ENCODE data around the gene TAS2R20.
A peak's percentile ranks its signal among the peaks of the same experiment; 100 is the strongest.

Gene TAS2R20

DNA sequence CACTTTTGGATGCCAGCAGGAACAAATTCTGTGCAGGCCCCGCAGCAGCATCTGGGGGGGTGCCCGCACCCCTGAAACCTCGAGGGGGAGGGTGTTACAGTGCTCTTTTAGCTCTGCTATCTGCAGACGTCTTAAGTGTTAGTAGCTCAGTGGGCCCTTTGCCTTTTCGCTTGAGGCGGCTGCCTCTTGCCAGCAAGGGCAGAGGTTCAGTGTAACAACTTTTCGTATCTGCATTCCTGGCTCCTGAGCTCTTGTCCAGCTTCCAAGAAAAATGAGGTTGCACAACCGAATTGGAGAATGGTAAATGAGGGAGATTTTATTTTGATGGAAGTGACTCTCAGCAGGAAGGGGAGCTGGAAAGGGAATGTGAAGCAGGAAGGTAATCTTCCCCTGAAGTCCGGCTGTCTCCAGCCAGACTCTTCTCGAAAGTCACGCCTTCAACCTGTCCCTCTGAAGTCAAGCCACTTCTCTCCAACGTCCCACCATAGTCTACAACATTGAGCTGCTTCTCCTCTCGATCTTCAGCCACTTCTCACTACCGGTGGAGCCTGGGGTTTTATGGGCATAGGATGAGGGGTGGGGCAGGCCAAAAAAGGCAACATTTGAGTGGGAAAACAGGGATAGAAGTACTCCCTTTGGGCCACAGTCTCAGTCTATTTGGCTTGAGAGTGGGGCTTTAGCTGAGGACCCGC lies 29.2 kb downstream of the TAS2R20 start:
- no peak overlapping the region for H3K27ac ChIP-seq
- no peaks in the 10 kb centered on the region for H3K36me3 ChIP-seq (replicated peaks)
- no peaks in the 10 kb centered on the region for H3K27me3 ChIP-seq (replicated peaks)
- no peak overlapping the region for H3K4me3 ChIP-seq (ENCODE audit: low read depth, low read length)
- in situ Hi-C loops (cut with HindIII; ENCODE audit: low pct_ligation_motif_present, low sequenced_read_pairs), result no loop called here
- DNase-seq, result peak; percentile 59
- TF ChIP-seq CTCF (IDR thresholded peaks at IDR 0.05; ENCODE audit: low read depth, low read length, missing control alignments), result no peak

GRCh38 chr12:10967409-10967808 lies 30.7 kb downstream of the TAS2R20 start:
- TF ChIP-seq CTCF (IDR thresholded peaks at IDR 0.05; ENCODE audit: low read depth, low read length, missing control alignments), result no peak
- Histone ChIP-seq H3K27me3 (replicated peaks) (no peaks in the 10 kb centered on the region), H3K4me3 (ENCODE audit: low read depth, low read length) (no peak overlapping the region), H3K36me3 (replicated peaks) (no peaks in the 10 kb centered on the region), H3K27ac (peak overlapping the region; percentile 37)
- no peak for DNase-seq
- in situ Hi-C loops (cut with HindIII; ENCODE audit: low pct_ligation_motif_present, low sequenced_read_pairs), result no loop called here

DNA sequence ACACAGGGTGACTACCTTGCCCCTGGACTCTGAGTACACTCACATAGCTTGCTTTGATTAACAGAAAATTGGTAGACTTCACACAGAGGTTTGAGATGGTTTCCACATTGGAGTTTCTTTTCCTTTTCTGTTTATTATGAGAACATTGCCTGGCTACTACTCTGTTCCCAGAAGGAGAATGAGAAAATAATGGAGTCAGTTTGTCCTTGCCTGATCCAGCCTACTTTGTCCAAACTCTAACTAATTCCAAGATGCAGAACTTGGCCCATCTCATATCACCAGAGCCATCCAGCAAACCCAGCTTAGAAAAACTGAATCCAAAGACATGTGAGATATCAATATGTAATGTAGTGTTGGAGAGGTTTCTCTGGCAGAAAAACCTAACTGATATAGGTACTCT lies 31.8 kb downstream of the TAS2R20 start:
- Histone ChIP-seq H3K27me3 (replicated peaks) (no peaks in the 10 kb centered on the region), H3K36me3 (replicated peaks) (no peaks in the 10 kb centered on the region), H3K27ac (no peak overlapping the region), H3K4me3 (ENCODE audit: low read depth, low read length) (no peak overlapping the region)
- TF ChIP-seq CTCF (IDR thresholded peaks at IDR 0.05; ENCODE audit: low read depth, low read length, missing control alignments), result no peak
- no peak for DNase-seq
- in situ Hi-C loops (cut with HindIII; ENCODE audit: low pct_ligation_motif_present, low sequenced_read_pairs), result no loop called here

- Histone ChIP-seq H3K27ac (no peak overlapping the region), H3K4me3 (ENCODE audit: low read depth, low read length) (no peak overlapping the region), H3K36me3 (replicated peaks) (no peaks in the 10 kb centered on the region), H3K27me3 (replicated peaks) (no peaks in the 10 kb centered on the region)
- TF ChIP-seq CTCF (IDR thresholded peaks at IDR 0.05; ENCODE audit: low read depth, low read length, missing control alignments), result no peak
- no peak for DNase-seq
- in situ Hi-C loops (cut with HindIII; ENCODE audit: low pct_ligation_motif_present, low sequenced_read_pairs), result no loop called here
Measured at GRCh38 chr12:10965476-10965875, 32.6 kb downstream of the TAS2R20 start.

- Histone ChIP-seq H3K4me3 (ENCODE audit: low read depth, low read length) (no peak overlapping the region), H3K27ac (no peak overlapping the region), H3K27me3 (replicated peaks) (no peaks in the 10 kb centered on the region), H3K36me3 (replicated peaks) (no peaks in the 10 kb centered on the region)
- DNase-seq, result no peak
- no peak for TF ChIP-seq CTCF (IDR thresholded peaks at IDR 0.05; ENCODE audit: low read depth, low read length, missing control alignments)
- in situ Hi-C loops (cut with HindIII; ENCODE audit: low pct_ligation_motif_present, low sequenced_read_pairs), result no loop called here
Measured at GRCh38 chr12:10960211-10960610, 37.9 kb downstream of the TAS2R20 start.

- no peak for DNase-seq
- in situ Hi-C loops (cut with HindIII; ENCODE audit: low pct_ligation_motif_present, low sequenced_read_pairs), result no loop called here
- H3K4me3 ChIP-seq (ENCODE audit: low read depth, low read length), result no peak overlapping the region
Measured at GRCh38 chr12:10959804-10960203, 38.3 kb downstream of the TAS2R20 start.

More at GRCh38 chr12:10959804-10960203, 38.3 kb downstream of the TAS2R20 start:
- Histone ChIP-seq H3K36me3 (replicated peaks) (no peaks in the 10 kb centered on the region), H3K27me3 (replicated peaks) (no peaks in the 10 kb centered on the region), H3K27ac (no peak overlapping the region)
- TF ChIP-seq CTCF (IDR thresholded peaks at IDR 0.05; ENCODE audit: low read depth, low read length, missing control alignments), result no peak

All from brain microvascular endothelial cell (primary cell).